Measurements from ENCODE around the gene NDOR1.

Gene NDOR1

DNA sequence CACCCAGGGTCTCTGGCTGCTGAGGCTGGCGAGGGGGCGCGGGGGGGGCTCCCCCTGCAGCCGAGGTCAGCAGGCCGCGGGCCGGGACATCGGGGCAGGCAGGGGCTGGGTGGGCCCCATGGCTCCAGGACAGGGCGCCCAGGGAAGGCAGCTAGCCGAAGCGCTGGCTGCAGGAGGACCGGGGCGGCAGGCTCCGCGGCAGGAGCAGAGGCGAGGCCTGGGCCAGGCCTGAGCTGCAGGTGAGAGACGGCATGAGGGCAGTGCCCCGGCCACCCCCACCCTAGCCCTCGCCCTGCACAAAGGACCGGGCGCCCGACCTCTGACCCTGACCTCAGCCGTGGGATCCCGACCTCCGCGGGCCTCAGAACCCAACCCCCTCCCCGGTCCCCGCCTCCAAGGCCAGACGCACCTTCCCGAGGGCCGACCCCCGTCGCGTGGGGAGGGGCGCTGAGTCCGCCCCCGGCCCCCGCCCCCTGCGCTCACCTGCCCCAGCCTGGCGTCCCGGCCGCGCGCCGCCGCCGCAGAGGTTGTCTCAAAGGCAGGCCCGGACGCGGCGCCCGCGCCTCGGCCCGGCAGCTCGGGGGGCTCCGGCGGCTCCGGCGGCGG, 16.1 kb downstream of the NDOR1 start:
- DNase-seq: no peak

DNA sequence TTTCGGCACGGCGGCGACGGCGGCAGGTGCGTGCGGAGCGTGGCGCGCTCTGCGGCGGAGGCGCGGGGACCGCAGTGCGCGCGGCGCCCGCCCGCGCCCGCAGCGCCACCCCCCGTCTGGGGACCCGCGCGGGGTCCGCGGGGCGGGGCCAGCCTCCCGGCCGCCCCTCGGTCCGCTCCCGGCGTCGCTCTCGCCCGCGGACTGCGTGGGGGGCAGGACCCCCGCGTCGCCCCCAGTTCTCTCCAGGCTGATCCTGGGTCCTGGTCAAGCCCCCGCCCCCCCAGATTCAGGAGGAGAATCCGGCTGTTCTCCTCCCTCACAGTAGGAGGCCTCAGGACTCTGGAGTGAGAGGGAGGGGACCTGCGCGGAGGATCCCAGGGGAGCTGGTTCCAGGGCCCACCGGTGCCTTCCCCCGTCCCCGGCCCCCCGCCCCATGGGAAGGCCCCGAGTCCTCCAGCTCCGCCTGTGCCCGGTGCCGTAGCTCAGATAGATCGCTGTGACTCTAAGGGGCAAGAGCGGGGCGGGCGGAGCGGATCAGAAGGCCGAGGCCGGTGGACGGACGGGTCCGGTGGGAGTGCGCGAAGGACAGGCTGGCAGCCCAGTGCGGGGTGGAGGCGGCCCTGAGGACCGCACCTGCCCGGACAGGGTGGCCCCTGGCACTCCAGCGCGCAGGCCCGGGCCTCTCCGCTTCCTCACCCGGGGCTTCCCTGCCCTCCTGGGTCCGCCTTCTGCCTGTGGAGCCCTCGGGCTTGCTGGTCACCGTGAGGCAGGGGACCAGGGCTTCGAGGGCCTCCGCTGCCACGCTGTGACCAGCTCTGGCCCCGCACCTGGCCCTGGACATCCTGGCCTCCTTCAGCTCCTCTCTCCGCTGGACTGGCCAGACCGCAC, 16.9 kb downstream of the NDOR1 start, which contains the start of gene RNF208:
TSS of gene RNF208 (minus strand) at position 51 of the 888 bp plus-strand sequence. CDS start 1,028 bp downstream, outside the sequence.
- no peak for DNase-seq

DNA sequence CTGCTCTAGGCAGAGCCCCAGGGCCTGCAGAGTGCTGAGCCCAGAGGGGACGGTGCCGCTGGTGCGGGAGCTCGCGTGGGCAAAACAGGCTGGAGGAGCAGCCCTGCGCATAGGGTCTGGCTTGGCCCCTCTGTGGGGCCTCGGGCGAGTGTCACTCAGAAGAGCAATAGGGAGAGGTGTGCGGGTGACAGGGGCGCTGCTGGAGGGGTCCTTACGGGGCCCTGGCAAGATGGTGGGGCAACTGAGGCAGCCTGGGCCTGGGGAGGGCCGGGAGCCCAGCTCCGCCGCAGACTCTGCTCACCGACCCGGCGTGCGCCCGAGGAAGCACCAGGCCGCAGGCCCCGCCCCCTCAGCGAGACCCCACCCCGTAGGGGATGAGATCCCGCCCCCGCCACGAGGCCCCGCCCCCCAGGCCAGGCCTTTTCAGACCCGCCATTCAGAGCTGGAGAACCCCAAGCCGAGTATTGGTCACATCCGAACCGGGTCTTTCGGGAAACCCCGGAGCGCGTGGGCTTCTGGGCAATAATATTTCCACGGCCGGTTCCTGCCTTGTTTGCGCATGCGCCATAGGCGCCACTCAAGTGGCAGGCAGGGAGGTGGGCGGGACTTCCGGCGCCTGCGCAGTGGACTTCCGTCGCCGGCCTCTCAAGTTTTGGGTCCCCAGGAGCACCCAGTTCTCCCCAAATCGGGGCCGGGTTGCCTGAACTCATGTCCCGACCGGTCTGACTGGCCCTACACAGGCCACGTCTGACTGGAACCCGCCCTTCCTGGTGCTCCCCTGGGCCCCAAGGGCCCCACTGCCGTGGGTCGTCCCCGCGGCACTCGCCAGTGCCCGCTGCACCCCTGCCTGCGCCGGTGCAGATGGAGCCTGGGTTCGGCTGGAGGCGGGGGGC, 17.8 kb downstream of the NDOR1 start:
- DNase-seq: peak; percentile 72

DNA sequence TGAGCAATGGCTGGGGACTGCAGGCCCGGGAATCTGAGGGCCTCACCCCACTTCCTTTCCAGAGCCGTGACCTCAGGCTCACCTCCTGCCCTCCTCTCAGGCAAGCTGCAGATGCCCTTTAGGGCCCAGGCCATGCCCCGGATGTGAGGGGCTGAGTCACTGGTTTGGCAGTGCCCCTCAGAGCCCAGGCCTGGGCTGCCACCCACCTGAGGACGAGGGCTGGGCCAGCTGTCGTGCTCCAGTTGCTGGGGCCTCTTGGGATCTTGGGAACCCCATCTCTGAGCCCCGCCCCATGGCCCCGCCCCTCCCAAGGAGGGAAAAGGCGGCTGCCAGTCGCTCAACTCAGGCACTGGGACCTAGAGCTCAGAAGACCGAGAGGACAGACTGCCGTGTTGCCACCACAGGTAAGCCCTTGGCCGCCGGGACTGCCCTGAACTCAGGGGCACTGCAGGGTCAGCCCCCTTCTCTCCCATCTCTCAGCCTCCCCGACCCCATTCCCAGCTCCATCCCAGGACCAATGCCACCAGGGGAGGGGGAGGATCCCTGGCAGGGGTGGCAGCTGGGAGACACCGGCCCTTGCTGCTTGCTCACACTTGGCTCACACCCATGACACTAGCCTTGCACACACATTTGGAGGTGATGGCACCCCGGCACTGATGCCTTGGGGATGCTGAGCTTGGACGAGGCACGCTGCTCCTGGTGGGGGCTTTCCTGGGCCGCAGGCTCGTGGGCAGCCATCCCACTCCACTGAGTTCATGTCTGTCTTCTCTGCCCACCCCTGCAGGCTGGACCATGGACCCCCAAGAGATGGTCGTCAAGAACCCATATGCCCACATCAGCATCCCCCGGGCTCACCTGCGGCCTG, 19.6 kb downstream of the NDOR1 start, which contains the start of gene CYSRT1:
TSS of gene CYSRT1 (plus strand) at position 345 of the 865 bp plus-strand sequence. CDS start at position 793, 448 bp downstream.
- DNase-seq: no peak

DNA sequence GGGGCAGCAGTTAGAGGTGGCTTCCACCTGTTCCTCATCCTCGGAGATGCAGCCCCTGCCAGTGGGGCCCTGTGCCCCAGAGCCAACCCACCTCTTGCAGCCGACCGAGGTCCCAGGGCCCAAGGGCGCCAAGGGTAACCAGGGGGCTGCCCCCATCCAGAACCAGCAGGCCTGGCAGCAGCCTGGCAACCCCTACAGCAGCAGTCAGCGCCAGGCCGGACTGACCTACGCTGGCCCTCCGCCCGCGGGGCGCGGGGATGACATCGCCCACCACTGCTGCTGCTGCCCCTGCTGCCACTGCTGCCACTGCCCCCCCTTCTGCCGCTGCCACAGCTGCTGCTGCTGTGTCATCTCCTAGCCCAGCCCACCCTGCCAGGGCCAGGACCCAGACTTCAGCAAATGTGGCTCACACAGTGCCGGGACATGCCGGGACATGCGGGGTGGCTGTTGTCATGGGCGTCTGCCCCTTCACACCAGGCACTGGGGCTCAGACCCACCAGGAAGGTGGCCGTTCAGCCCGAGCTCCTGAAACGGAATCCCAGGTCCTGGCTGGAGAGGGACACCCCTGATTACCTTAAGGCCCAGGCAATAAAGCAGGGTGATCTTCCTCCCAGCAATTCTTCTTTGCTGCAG, 20.3 kb downstream of the NDOR1 start:
- no peak for DNase-seq

DNA sequence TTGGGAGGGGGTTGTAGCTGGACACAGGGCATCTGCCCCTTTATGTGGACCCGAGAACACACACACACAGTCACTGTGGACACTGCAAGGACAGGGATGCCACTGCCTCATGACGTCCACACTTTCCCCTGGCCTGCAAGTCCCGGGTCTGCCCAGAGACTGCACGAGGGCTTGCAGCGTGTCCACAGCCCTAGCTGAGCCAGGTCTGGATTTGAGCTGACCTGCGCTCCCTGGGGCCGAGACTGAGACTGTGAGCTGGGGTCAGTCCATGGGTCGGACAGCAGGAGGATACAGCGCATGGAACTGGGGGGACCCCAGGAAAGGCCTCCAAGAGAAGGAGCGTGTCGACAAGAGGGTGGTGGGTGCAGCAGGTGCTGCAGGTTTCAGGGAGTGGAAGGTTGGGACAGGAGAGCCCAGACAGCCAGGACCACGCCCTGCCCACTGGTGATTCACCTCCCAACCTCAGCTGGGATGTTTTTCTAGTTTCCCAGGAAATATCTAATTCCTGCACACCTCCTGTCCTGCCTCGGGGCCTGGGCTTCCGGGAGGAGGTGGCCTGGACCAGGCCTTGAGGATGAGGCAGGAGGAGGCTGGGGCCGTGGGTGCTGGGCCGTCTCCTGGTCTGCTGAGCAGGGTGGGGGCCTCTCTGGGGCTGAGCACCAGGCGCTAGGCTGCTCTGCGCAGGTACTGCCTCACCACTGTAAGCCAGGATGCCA, 21.0 kb downstream of the NDOR1 start:
- no peak for DNase-seq

DNA sequence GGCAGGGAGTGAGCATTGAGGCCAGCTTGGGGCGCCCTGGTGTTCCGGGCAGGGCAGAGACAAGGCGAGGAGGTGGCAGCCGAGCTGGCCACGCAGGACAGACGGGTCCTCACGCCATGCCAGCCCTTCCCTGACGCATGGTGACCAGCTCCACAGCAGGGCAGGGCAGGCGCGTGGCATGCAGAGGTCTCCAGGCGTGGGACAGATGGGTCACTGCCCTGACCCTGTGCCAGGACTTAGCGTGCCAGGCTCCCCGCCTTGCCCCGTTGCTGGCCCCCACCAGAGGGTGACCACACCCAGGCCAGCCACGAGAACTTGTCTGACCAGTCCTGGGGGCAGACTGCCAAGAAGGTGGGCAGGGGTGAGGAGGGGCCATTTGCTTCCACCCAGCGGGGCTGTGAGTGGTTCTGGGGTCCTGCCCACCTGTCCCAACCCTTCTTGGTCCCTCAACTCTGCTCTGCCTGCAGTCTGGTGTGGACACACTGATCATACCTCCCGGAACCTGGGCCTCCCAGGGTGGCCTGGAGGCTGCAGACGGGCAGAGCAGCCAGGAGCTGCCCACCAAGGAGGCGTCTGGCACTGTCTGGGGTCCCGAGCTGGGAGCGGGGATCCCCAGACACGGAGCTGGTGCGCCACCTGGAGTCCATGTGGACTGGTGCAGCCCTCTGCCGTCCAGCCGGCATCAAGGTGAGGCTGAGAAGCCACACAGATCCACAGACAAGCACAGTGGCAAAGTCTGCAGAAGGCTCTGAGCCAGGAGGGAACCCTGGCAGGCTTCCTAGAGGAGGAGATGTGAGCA, 21.8 kb downstream of the NDOR1 start, which contains the start of gene RNF224:
TSS of gene RNF224 (plus strand) at position 449 of the 799 bp plus-strand sequence. CDS start 834 bp downstream, outside the sequence.
- DNase-seq: no peak

DNA sequence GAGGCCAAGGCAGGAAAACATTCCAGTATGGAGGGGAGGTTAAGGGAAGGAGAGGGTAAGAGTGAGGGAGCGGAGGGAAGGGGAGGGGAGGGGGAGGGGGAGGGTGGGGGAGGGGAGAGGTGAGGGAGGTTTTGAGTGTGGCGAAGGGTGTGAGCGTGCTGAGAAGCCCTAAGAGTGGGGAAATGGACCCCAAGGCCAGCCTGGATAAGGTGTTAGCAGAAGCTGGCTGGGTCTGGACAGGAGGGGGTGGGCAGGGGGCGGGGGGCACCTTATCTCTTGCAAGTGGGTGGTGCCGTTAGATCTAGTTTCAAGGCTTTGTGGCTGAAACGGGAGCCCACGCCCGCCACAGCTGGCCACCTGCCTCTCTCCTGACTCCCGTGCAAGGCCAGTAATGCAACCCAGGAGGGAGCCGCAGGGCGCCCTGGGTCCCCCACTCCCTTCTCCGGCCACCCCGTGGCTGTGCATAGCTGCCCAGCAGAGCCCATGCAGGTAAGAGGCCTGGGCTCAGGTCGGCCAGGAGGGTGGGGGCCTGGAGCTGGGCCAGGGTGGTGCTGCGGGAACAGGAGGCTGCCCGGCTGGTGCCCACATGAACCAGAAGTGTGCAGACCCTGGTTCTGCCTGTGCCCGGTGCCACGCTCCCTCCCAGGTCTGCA, 22.5 kb downstream of the NDOR1 start:
- DNase-seq: no peak

DNA sequence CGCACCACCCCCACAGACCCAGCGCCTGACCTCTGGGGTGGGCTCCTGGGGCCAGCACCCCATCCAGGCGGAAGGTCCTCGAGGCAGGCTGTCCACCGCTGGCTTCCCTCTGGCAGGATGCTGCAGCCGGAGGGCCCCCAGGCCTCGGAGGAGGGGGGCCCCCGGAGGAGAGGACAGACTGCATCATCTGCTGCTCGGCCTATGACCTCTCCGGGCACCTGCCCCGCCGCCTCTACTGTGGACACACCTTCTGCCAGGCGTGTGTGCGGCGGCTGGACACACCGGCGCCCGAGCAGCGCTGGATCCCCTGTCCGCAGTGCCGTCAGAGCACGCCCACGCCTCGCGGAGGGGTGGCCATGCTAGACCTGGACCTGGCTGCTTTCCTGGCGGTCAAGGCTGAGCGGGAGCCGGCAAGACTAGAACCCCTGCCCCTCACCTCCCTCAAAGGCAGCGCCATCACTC, 23.0 kb downstream of the NDOR1 start:
- no peak for DNase-seq

DNA sequence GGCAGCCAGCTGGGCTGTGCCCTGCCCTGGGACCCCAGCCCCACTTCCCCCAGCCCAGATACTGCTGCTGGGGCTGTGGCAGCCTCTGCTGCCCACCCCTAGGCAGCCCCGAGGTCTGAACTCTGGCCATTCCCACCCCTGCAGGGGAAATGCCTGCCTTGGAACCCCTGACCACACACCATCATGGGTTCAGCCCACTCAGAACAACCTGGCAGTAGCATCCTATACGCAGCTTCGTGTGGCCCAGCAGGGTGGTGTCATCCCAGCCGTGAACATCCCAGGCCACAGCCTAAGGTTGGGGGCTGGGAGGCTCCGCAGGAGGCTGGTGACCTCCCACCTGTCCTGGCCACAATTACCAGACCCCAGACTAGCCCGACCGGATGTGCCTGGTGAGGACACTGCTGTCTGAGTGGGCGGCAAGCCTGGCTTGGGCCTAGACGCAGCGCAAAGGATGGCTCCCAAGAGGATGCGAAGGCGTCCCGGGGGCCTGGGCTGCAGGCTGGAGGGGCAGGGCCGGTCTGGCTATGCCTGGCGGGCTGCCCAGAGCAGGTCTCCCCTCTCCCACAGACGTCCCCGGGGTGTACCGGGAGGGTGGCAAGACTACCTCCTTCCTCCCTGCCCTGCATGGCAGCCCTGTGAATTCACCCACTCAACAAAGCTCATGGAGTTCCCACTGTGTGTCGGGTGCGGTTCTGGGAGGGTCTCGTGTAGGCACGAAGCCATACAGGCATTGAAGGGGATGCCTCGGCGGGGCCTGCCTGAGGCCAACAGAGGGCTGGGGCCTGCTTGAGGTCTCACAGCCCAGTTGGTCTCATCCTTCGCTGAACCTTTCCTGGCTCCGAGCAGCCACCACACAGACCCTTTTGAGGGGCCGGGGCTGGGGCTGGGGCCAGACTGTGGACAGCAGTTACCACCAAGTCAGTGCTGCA, 23.7 kb downstream of the NDOR1 start:
- DNase-seq: no peak

DNA sequence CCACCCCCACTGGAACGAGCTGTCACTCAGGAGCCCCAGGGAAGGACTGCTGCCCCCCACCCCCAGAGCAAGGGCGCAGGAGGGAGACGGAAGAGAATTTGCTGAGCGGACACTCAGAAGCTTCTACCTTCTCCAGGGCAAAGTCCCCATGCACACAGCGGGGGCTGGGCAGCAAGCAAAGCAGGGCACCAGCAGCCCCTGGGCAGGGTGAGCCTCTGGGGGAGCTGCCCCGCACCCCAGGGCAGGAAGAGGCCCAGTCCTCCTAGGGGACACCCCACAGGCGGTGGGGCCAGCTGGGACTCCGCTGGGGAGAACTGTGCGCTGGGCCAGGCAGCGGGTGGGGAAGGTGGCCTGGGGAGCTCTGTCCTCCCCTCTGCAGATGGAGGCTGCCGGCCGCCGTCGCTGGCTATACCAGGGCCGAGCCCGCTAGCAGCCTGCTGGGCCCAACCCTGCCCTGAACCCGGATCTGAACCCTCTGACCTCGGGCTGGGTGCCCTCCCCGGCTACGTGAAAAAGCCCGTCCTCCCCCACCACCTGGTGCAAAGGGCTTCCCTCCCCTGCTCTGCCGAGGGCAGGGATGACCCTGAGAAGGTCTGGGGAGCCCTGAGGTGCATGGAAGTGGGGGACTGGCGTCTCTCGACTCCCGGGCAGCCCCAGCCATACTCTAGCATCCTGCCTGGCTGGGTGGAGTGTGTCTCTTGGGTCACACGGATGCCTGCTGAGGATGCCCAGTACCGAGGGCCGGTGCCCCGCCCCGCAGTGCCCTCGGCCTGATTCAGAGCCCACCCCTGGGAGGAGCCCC, 24.6 kb downstream of the NDOR1 start:
- DNase-seq: no peak

DNA sequence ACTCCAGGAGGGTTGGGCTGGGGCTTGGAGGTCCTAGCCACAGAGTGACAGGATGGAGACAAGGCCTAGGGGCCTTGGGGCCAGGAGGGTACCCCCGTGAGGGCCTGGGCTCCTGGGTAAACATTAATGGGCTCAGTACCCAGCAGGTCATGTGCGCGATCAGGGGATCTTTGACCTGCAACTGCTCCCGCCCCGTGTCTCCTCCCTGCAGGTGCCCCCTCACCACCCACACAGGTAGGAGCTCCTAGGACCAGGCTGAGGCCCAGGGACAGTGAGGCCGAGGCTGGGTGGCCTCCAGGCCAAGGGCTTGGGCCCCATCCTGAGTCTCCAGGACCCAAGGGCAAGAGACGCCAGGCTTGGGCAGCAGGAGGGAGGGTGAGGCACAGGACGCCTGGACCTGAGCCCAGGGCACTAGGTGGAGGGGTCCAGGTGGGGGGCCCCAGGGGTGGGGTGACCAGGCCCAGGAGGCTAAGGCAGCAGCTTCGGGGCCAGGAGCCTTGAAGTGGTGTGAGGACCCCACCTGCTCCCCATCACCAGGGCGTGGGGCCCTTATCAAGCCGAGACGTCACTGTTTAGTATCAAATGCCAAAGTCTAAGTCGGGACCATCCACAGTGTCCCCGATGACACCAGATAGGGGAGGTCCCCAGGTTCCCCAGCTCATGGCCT, 25.3 kb downstream of the NDOR1 start, which contains the start of gene SLC34A3:
TSS of gene SLC34A3 (plus strand) at position 197 of the 667 bp plus-strand sequence. CDS start 802 bp downstream, outside the sequence.
- no peak for DNase-seq

DNA sequence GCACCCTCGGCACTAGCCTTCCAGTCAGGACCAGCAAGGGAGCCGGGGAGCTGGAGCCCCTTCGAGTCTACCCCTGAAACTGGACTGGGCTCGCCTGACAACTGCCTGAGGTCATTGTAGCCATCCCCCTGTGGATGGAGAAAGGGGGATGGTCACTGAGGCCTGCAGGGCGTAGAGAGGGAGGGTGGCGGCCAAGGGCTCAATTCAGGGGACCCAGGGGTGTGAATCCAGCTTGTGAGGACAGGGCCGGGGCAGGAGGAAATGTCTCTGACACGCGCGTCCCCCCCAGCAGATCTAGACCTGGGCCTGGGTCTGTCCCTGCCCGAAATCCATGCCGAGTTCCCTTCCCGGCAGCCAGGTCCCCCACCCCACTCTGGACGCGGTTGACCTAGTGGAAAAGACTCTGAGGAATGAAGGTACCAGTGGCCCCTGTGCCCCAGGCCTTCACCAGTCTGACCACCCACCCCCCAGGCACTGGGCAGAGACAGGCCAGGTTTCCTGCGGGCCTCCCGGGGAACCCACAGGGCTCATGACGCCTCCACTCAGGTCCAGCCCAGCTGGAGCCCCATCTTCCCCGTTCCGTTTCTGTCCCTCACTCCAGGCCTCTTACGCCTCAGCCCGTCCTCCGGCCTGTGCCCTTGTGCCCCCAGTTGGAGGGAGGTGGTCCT, 26.0 kb downstream of the NDOR1 start:
- no peak for DNase-seq

DNA sequence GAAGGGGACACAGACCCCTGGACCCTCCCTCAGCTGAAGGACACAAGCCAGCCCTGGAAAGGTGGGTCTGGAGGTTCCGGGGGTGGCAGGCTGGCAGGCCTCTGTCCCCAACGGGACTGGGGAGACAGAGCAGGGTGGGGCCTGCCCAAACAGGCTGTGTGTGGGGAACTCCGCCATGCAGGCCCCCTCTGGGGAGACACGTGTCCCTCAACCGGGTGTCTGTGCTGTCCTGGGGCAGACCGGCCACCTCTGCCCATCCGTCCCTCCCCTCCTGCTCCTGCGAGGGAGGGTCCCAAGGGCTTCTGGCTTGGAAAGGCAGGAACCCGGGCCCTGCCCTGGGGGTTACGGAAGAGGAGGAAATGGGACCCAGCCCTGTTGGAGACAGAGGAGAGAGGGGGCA, 26.6 kb downstream of the NDOR1 start:
- DNase-seq: no peak

DNA sequence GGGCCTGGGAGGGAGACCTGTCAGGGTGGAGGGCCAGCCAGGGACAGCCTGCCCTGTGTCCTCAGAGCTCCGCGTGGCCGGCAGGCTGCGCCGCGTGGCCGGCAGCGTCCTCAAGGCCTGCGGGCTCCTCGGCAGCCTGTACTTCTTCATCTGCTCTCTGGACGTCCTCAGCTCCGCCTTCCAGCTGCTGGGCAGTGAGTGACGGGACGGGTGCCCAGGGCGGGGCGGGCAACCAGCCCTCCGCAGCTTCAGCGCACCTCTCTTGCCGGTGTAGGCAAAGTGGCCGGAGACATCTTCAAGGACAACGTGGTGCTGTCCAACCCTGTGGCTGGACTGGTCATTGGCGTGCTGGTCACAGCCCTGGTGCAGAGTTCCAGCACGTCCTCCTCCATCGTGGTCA, 27.0 kb downstream of the NDOR1 start:
- DNase-seq: no peak
